ENCODE measurements around the gene REV3L.

GRCh38 chr6:111326563-111326962, 156.5 kb downstream of the REV3L start:
- no peak for TF ChIP-seq CTCF (conservative IDR thresholded peaks at IDR 0.05; ENCODE audit: low read length)
- TF ChIP-seq EZH2phosphoT487 (IDR thresholded peaks at IDR 0.05; ENCODE audit: borderline replicate concordance) = no peak

Measured in Loucy (cell line).